ENCODE results near the gene RPS21.

Gene RPS21

GRCh38 chr20:62386383-62387218 is at the start of gene RPS21:
Gene RPS21, plus strand, starts transcription at chr20:62387103. Its CDS starts 236 bp downstream, at chr20:62387339.
- peak; percentile 76 for DNase-seq

- no peak for DNase-seq
Observed at GRCh38 chr20:62337558-62338293, 49.2 kb upstream of the RPS21 start.

- DNase-seq: no peak
Observed at GRCh38 chr20:62338294-62338620, 48.6 kb upstream of the RPS21 start.

- DNase-seq: no peak
Observed at GRCh38 chr20:62339647-62340062, 47.2 kb upstream of the RPS21 start.

- DNase-seq: no peak
Observed at GRCh38 chr20:62342910-62343309, 44.0 kb upstream of the RPS21 start.

- DNase-seq: no peak
Observed at GRCh38 chr20:62344092-62344491, 42.8 kb upstream of the RPS21 start.

- DNase-seq: no peak
Observed at GRCh38 chr20:62344782-62345181, 42.1 kb upstream of the RPS21 start.

- DNase-seq: no peak
Observed at GRCh38 chr20:62345681-62346370, 41.1 kb upstream of the RPS21 start.

GRCh38 chr20:62346398-62347150 is 40.3 kb upstream of the RPS21 start:
- DNase-seq: no peak

- DNase-seq: no peak
Observed at GRCh38 chr20:62347151-62347404, 39.8 kb upstream of the RPS21 start.

GRCh38 chr20:62347445-62347844 is 39.5 kb upstream of the RPS21 start:
- no peak for DNase-seq

GRCh38 chr20:62348604-62349003 is 38.3 kb upstream of the RPS21 start:
- DNase-seq: no peak

GRCh38 chr20:62349556-62350097 is 37.3 kb upstream of the RPS21 start:
- no peak for DNase-seq

- DNase-seq: no peak
Observed at GRCh38 chr20:62350098-62350628, 36.7 kb upstream of the RPS21 start.

- DNase-seq: no peak
Observed at GRCh38 chr20:62350629-62351422, 36.1 kb upstream of the RPS21 start.

GRCh38 chr20:62351469-62352401 is 35.2 kb upstream of the RPS21 start:
- DNase-seq: no peak

- DNase-seq: no peak
Observed at GRCh38 chr20:62352402-62353288, 34.3 kb upstream of the RPS21 start.

- no peak for DNase-seq
Observed at GRCh38 chr20:62353289-62354030, 33.4 kb upstream of the RPS21 start.
